Astrocyte (in vitro differentiated cells and primary cell): ENCODE data around the gene ADGRB2.

Experiments used
- CTCF ChIP-seq: IDR thresholded peaks from 2 replicates; pipeline ENCODE4 v1.5.1; 2011; ENCODE audit warnings: low read depth, mild to moderate bottlenecking, inconsistent platforms, low read length, moderate library complexity; ENCODE audit not compliant: insufficient read depth
- EZH2 ChIP-seq: IDR thresholded peaks from 2 replicates; pipeline ENCODE4 v1.6.1; 2012; ENCODE audit warnings: mild to moderate bottlenecking, low read length, inconsistent platforms; ENCODE audit not compliant: insufficient read depth

- TF ChIP-seq CTCF (no peak), EZH2 (no peak)
Measured at GRCh38 chr1:31775210-31775999, 11.3 kb upstream of the ADGRB2 start.
